Testis (tissue), 3 donors: Measurements from ENCODE around the gene PIP5K1B. TPM values are rescaled to one million over a fixed set of nuclear protein-coding genes. Genes with fewer than 3 reads are reported as not detected.

Source experiments
- DNase-seq: peaks from one replicate; pipeline ENCODE4 v3.0.0-alpha.2; 2019
- H3K27ac ChIP-seq, 2 donors: fragments of 200-600 bp; sonication (generic); one replicate each; pipeline ENCODE4 v1.5.1; 2019
- H3K27me3 ChIP-seq: fragments of 200-600 bp; sonication (generic); one replicate; pipeline ENCODE4 v1.5.1; 2019
- H3K36me3 ChIP-seq: fragments of 200-600 bp; sonication (generic); one replicate; pipeline ENCODE4 v1.5.1; 2017; ENCODE audit warnings: low read depth; ENCODE audit errors: missing control alignments
- H3K4me1 ChIP-seq: fragments of 200-600 bp; sonication (generic); one replicate; pipeline ENCODE4 v1.5.1; 2019
- H3K4me3 ChIP-seq, 2 donors: fragments of 200-600 bp; sonication (generic); one replicate each; pipeline ENCODE4 v1.5.1; 2017 to 2019
- H3K9me3 ChIP-seq: fragments of 200-600 bp; sonication (generic); one replicate; pipeline ENCODE4 v1.5.1; 2017
- POLR2A ChIP-seq: fragments of 450-650 bp; IDR thresholded peaks from one replicate; pipeline ENCODE4 v1.6.1; 2017; ENCODE audit warnings: antibody characterized with exemption, mild to moderate bottlenecking, moderate library complexity
- WGBS, 2 donors: methylation state at CpG; one replicate each; pipeline ENCODE4 v1.1.5; 2018; 5-methylcytosine and 5-hydroxymethylcytosine counted together
- intact Hi-C: fragments of 100-400 bp; cut with DNase I; formaldehyde crosslinking; loops from one replicate; pipeline ENCODE4 v1.15.1; 2023; ENCODE audit warnings: low total_unique reads
- polyA plus RNA-seq: library from polyadenylated mRNA; stranded (reverse); fragments of 350-450 nt; fragmentation: Illumina TruSeq; extraction: RNeasy Lipid Tissue Mini Kit (QIAGEN cat#74804); gene quantifications from one replicate; pipeline ENCODE4 v1.2.3, GENCODE V29; 2014; ENCODE audit warnings: low read depth, low replicate concordance; ENCODE audit not compliant: insufficient read depth
- total RNA-seq, 2 donors: library from RNA; depleted of rRNA; stranded (reverse); fragments of >200 nt; gene quantifications; one replicate each; pipeline ENCODE4 v1.2.3, GENCODE V29; 2016
- TF ChIP-seq, protein P1 (sequence below), 3 experiments: fragments of 450-650 bp in 2 of 3; fragments of 200-600 bp in 1 of 3; sonication (generic) in 1 of 3; IDR thresholded peaks; one replicate each; pipeline ENCODE4 v1.5.1; 2016 to 2019; ENCODE audit warnings: antibody characterized with exemption in 3 of 3, mild to moderate bottlenecking in 2 of 3, moderate library complexity in 1 of 3

Gene PIP5K1B
- total and polyA plus RNA-seq, 3 donors from 2014 or later = 53.6 to 70.5 (median 66.9) TPM

- Histone ChIP-seq H3K9me3 (no peaks in the 10 kb centered on the region), H3K4me1 (no peaks in the 10 kb centered on the region), H3K4me3 (no peak overlapping the region), H3K27me3 (no peaks in the 10 kb centered on the region), H3K27ac (no peak overlapping the region), H3K36me3 (no peaks in the 10 kb centered on the region)
- intact Hi-C loops = no loop called here
- 65 to 70% methylated on average over 9 of the region's 9 CpGs for WGBS, 2 donors
- peak; percentile 71 for DNase-seq
- TF ChIP-seq POLR2A = no peak
- TF ChIP-seq, protein P1, sequence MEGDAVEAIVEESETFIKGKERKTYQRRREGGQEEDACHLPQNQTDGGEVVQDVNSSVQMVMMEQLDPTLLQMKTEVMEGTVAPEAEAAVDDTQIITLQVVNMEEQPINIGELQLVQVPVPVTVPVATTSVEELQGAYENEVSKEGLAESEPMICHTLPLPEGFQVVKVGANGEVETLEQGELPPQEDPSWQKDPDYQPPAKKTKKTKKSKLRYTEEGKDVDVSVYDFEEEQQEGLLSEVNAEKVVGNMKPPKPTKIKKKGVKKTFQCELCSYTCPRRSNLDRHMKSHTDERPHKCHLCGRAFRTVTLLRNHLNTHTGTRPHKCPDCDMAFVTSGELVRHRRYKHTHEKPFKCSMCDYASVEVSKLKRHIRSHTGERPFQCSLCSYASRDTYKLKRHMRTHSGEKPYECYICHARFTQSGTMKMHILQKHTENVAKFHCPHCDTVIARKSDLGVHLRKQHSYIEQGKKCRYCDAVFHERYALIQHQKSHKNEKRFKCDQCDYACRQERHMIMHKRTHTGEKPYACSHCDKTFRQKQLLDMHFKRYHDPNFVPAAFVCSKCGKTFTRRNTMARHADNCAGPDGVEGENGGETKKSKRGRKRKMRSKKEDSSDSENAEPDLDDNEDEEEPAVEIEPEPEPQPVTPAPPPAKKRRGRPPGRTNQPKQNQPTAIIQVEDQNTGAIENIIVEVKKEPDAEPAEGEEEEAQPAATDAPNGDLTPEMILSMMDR (IDR thresholded peaks at IDR 0.05) = no peak
Measured at GRCh38 chr9:68861436-68861835, 156.4 kb downstream of the PIP5K1B start.

DNA sequence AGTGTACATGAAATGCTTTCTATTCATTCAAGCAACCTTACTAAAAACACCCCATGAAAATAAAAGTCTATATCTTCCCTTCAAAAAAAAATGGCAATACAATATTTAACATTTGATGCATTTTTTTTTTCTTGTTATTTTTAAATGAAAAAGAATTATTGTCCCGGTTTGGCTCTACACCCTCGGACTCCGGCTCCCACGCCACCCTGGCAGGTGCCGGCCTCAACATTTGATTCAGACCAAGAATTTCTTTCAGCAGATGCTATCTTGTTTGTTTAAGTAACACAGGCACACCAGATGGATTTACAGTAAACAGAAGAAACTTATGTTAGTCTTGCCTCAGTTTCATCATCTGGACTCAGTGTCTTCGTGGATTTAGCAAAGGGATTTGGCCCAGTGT is 162.0 kb downstream of the PIP5K1B start:
- H3K27ac ChIP-seq = no peak overlapping the region
- no peaks in the 10 kb centered on the region for H3K27me3 ChIP-seq
- 77 to 79% methylated on average over 6 of the region's 6 CpGs for WGBS, 2 donors
- H3K4me1 ChIP-seq = peaks cover 8% of the 10 kb centered on the region
- no peaks in the 10 kb centered on the region for H3K9me3 ChIP-seq
- H3K4me3 ChIP-seq = no peak overlapping the region
- intact Hi-C loops = no loop called here
- TF ChIP-seq, protein P1 (IDR thresholded peaks at IDR 0.05) = no peak
- no peak for TF ChIP-seq POLR2A
- no peak for DNase-seq
- H3K36me3 ChIP-seq = no peaks in the 10 kb centered on the region

DNA sequence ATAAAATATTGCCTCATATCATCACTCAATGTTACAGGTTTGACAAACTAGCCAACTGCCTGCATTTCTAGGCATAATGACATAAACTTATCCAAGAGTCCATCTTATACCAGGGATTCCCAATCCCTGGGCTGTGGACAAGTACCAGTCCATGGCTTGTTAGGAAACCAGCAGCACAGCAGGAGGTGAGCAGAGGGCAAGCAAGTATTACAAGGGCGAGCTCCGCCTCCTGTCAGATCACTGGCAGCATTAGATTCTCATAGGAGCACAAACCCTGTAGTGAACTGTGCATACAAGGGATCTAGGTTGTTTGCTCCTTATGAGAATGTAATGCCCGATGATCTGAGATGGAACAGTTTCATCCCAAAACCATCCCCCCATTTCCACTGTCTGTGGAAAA is 164.0 kb downstream of the PIP5K1B start:
- peaks cover 14% of the 10 kb centered on the region for H3K4me1 ChIP-seq
- DNase-seq = no peak
- TF ChIP-seq POLR2A = no peak
- TF ChIP-seq, protein P1 (IDR thresholded peaks at IDR 0.05) = no peak
- WGBS, 2 donors = 88 to 98% methylated on average over 3 of the region's 3 CpGs
- no peak overlapping the region for H3K4me3 ChIP-seq
- intact Hi-C loops = no loop called here
- no peaks in the 10 kb centered on the region for H3K36me3 ChIP-seq
- H3K27me3 ChIP-seq = no peaks in the 10 kb centered on the region
- no peaks in the 10 kb centered on the region for H3K9me3 ChIP-seq
- H3K27ac ChIP-seq = no peak overlapping the region

DNA sequence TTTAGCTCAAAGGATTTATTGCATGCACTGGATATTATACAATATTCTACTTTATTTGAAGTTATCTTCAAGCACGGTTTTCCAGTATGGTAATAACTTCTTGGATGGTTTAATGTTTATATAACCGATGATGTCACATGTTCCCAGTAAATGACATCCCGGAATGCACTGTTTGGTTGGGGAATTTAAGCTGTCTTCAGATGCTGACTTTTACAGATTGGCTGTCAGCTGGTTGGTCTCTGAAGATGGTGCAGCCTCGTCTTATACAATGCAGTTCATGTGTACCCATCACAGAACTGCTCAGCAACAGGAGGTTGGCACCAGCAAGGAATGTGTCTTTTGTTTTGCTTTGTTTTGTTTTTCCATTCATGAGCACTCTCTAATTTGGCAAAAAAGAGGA is 165.0 kb downstream of the PIP5K1B start:
- no peaks in the 10 kb centered on the region for H3K9me3 ChIP-seq
- WGBS, 2 donors = 78 to 87% methylated on average over 4 of the region's 4 CpGs
- intact Hi-C loops = no loop called here
- H3K4me3 ChIP-seq = no peak overlapping the region
- no peak overlapping the region for H3K27ac ChIP-seq
- DNase-seq = no peak
- no peaks in the 10 kb centered on the region for H3K27me3 ChIP-seq
- peaks cover 14% of the 10 kb centered on the region for H3K4me1 ChIP-seq
- TF ChIP-seq, protein P1 (IDR thresholded peaks at IDR 0.05) = no peak
- H3K36me3 ChIP-seq = no peaks in the 10 kb centered on the region

DNA sequence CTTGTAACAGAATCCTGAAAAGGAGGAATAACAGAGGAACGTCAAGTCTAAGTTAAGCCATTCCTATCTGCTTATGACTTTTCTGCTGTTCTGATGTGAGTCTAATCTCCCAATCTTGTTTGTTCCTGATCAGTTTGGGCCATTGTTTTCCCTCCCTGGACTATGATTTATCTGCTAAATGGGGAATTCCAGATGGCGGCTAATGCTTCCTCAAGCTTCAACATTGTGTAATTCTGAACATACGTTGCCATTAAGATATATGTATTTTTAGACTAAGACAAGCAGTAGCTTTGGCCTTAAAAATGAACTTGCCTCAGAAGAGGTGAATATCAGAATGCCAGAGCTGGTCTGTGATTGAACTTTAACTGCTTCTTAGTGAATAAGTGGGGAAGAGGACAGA is 166.2 kb downstream of the PIP5K1B start:
- no peak for DNase-seq
- H3K4me1 ChIP-seq = peaks cover 14% of the 10 kb centered on the region
- H3K36me3 ChIP-seq = no peaks in the 10 kb centered on the region
- H3K9me3 ChIP-seq = no peaks in the 10 kb centered on the region
- peak overlapping the region; percentile 8 to 22 for H3K27ac ChIP-seq
- H3K4me3 ChIP-seq = no peak overlapping the region
- intact Hi-C loops = no loop called here
- no peaks in the 10 kb centered on the region for H3K27me3 ChIP-seq
- TF ChIP-seq, protein P1 (IDR thresholded peaks at IDR 0.05) = no peak
- WGBS, 2 donors = 68 to 76% methylated on average over 3 of the region's 3 CpGs
